Loucy (cell line): Measurements from ENCODE around the gene ARL4D.

Source experiments
- H2AFZ ChIP-seq: fragments of 200-600 bp; sonication (generic); 2 replicates; pipeline ENCODE4 v1.6.0; 2016; ENCODE audit warnings: antibody characterized with exemption, mild to moderate bottlenecking, low read length, moderate library complexity
- H3F3A ChIP-seq: fragments of 200-600 bp; 2 replicates; pipeline ENCODE4 v1.6.0; 2016; ENCODE audit warnings: antibody characterized with exemption, low read depth, mild to moderate bottlenecking
- H3K27me3 ChIP-seq: fragments of 200-600 bp; sonication (generic); 2 replicates; pipeline ENCODE4 v1.6.1; 2014; ENCODE audit warnings: low read length, mild to moderate bottlenecking; ENCODE audit not compliant: insufficient read depth, poor library complexity, severe bottlenecking
- H3K36me3 ChIP-seq: fragments of 200-600 bp; sonication (generic); 2 replicates; pipeline ENCODE4 v1.6.1; 2016; ENCODE audit warnings: low read length; ENCODE audit not compliant: insufficient read depth
- H3K4me1 ChIP-seq: fragments of 200-600 bp; sonication (generic); 2 replicates; pipeline ENCODE4 v1.5.1; 2014; ENCODE audit warnings: low read length, mild to moderate bottlenecking; ENCODE audit not compliant: insufficient read depth, poor library complexity, severe bottlenecking
- H3K4me2 ChIP-seq: fragments of 200-600 bp; sonication (generic); 2 replicates; pipeline ENCODE4 v1.6.0; 2014; ENCODE audit warnings: antibody characterized with exemption, low read length, low read depth, mild to moderate bottlenecking; ENCODE audit not compliant: poor library complexity, severe bottlenecking
- H3K4me3 ChIP-seq: fragments of 200-600 bp; sonication (generic); 2 replicates; pipeline ENCODE4 v1.5.1; 2014; ENCODE audit warnings: low read length, mild to moderate bottlenecking, mixed read lengths; ENCODE audit not compliant: poor library complexity, severe bottlenecking
- H3K79me2 ChIP-seq: fragments of 200-600 bp; sonication (generic); 2 replicates; pipeline ENCODE4 v1.6.1; 2014; ENCODE audit warnings: low read length; ENCODE audit not compliant: insufficient read depth
- H3K9ac ChIP-seq: fragments of 200-600 bp; sonication (generic); 2 replicates; pipeline ENCODE4 v1.6.0; 2014; ENCODE audit warnings: mild to moderate bottlenecking, low read depth, low read length, moderate library complexity; ENCODE audit not compliant: poor library complexity, severe bottlenecking
- H3K9me2 ChIP-seq: fragments of 200-600 bp; sonication (generic); replicated peaks from 2 replicates; pipeline ENCODE4 v1.6.1; 2016; ENCODE audit warnings: low read depth, low read length, mixed read lengths
- H3K9me3 ChIP-seq: fragments of 200-600 bp; sonication (generic); 2 replicates; pipeline ENCODE4 v1.6.1; 2014; ENCODE audit warnings: mild to moderate bottlenecking, antibody characterized with exemption, low read length, low read depth; ENCODE audit not compliant: insufficient read depth
- H4K20me1 ChIP-seq: fragments of 200-600 bp; sonication (generic); 2 replicates; pipeline ENCODE4 v1.6.0; 2014; ENCODE audit warnings: antibody characterized with exemption, low read length, mild to moderate bottlenecking; ENCODE audit not compliant: insufficient read depth, poor library complexity, severe bottlenecking
- CTCF ChIP-seq: fragments of 200-600 bp; sonication (generic); conservative IDR thresholded peaks from 2 replicates; pipeline ENCODE4 v1.5.1; 2014; ENCODE audit warnings: mild to moderate bottlenecking, antibody characterized with exemption, low read length
- EZH2phosphoT487 ChIP-seq: fragments of 200-600 bp; IDR thresholded peaks from 2 replicates; pipeline ENCODE4 v1.6.1; 2018; ENCODE audit warnings: antibody characterized with exemption, mild to moderate bottlenecking, moderate library complexity, borderline replicate concordance

The ARL4D gene

GRCh38 chr17:43405861-43406260, 7.1 kb downstream of the ARL4D start:
- H3K9me2 ChIP-seq = no peaks in the 10 kb centered on the region
- H3K27me3 ChIP-seq = no peaks in the 10 kb centered on the region
- no peaks in the 10 kb centered on the region for H3K79me2 ChIP-seq
- H3F3A ChIP-seq = no peaks in the 10 kb centered on the region
- no peaks in the 10 kb centered on the region for H3K36me3 ChIP-seq
- no peak for TF ChIP-seq EZH2phosphoT487
- TF ChIP-seq CTCF = no peak
- H3K4me3 ChIP-seq = no peak overlapping the region
- no peak overlapping the region for H2AFZ ChIP-seq
- H3K4me2 ChIP-seq = no peak overlapping the region
- no peak overlapping the region for H3K9ac ChIP-seq
- H3K9me3 ChIP-seq = no peaks in the 10 kb centered on the region
- H3K4me1 ChIP-seq = peaks cover under 1% of the 10 kb centered on the region
- no peaks in the 10 kb centered on the region for H4K20me1 ChIP-seq

- H3K4me3 ChIP-seq = no peak overlapping the region
- no peaks in the 10 kb centered on the region for H3K79me2 ChIP-seq
- H3K4me1 ChIP-seq = no peaks in the 10 kb centered on the region
- no peak overlapping the region for H2AFZ ChIP-seq
- no peaks in the 10 kb centered on the region for H3F3A ChIP-seq
- TF ChIP-seq EZH2phosphoT487 (no peak), CTCF (no peak)
- no peaks in the 10 kb centered on the region for H3K9me2 ChIP-seq
- no peaks in the 10 kb centered on the region for H3K27me3 ChIP-seq
- H3K36me3 ChIP-seq = no peaks in the 10 kb centered on the region
- no peaks in the 10 kb centered on the region for H3K9me3 ChIP-seq
- no peak overlapping the region for H3K9ac ChIP-seq
- H3K4me2 ChIP-seq = no peak overlapping the region
- H4K20me1 ChIP-seq = no peaks in the 10 kb centered on the region
Measured at GRCh38 chr17:43406676-43407645, 8.2 kb downstream of the ARL4D start.

- Histone ChIP-seq H2AFZ (no peak overlapping the region), H3K9me2 (no peaks in the 10 kb centered on the region), H3K79me2 (no peaks in the 10 kb centered on the region), H3K4me2 (no peak overlapping the region), H3K9me3 (no peaks in the 10 kb centered on the region), H3K27me3 (no peaks in the 10 kb centered on the region), H3F3A (no peaks in the 10 kb centered on the region), H3K36me3 (no peaks in the 10 kb centered on the region), H4K20me1 (no peaks in the 10 kb centered on the region), H3K9ac (no peak overlapping the region), H3K4me3 (no peak overlapping the region), H3K4me1 (no peaks in the 10 kb centered on the region)
- TF ChIP-seq CTCF (no peak), EZH2phosphoT487 (no peak)
Measured at GRCh38 chr17:43409131-43409530, 10.3 kb downstream of the ARL4D start.
